Forelimb muscle (tissue), 1 donor: ENCODE measurements around the gene KCNMB3. TPM values are rescaled to one million over a fixed set of nuclear protein-coding genes. Genes with fewer than 3 reads are reported as not detected.
A peak's percentile ranks its signal among the peaks of the same experiment; 100 is the strongest.
"Not testable (repeated sequence)": the region's sequence is repeated elsewhere in the genome, so short reads cannot be mapped to it uniquely, and the experiment has no call there.

Experiments used
- DNase-seq: peaks from one replicate; pipeline ENCODE4 v3.0.0-alpha.2; 2013; ENCODE audit warnings: low read depth
- polyA plus RNA-seq: library from polyadenylated mRNA; unstranded; fragments of 120-200 nt; gene quantifications from one replicate; pipeline ENCODE4 v1.2.1, GENCODE V29; 2013; ENCODE audit not compliant: insufficient read length

The KCNMB3 gene
- polyA plus RNA-seq, 1 donor: 4.7 TPM

DNA sequence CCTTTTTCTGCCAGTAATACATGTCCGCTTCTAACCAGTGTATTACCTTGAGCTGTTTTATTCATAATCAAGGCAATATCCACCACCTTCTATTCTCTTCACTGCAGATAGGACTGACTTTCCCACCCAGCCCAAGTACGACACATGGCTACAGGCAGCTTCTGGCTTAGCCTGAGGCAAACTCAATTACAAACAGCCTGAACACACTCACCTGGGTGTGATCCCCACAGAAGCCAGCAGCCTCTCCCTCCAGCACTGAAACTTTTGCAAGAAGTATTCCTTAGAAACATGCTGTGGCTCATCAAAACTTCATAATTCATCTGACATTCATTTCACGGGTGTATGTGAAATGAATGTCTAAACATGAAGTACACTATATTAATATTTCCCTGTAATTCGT, 13.5 kb upstream of the KCNMB3 start:
- no peak for DNase-seq

DNA sequence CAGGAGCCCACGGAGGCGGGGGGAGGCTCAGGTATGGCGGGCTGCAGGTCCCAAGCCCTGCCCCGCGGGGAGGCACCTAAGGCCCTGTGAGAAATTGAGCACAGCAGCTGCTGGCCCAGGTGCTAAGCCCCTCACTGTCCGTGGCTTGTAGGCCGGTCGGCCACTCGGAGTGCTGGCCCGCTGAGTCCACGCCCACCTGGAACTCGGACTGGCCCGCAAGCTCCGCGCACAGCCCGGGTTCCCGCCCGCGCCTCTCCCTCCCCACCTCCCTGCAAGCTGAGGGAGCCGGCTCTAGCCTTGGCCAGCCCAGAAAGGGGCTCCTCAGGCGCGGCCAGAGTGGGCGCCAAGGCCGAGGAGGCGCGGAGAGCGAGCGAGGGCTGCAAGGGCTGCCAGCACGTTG, 12.2 kb upstream of the KCNMB3 start:
- DNase-seq: no peak

DNA sequence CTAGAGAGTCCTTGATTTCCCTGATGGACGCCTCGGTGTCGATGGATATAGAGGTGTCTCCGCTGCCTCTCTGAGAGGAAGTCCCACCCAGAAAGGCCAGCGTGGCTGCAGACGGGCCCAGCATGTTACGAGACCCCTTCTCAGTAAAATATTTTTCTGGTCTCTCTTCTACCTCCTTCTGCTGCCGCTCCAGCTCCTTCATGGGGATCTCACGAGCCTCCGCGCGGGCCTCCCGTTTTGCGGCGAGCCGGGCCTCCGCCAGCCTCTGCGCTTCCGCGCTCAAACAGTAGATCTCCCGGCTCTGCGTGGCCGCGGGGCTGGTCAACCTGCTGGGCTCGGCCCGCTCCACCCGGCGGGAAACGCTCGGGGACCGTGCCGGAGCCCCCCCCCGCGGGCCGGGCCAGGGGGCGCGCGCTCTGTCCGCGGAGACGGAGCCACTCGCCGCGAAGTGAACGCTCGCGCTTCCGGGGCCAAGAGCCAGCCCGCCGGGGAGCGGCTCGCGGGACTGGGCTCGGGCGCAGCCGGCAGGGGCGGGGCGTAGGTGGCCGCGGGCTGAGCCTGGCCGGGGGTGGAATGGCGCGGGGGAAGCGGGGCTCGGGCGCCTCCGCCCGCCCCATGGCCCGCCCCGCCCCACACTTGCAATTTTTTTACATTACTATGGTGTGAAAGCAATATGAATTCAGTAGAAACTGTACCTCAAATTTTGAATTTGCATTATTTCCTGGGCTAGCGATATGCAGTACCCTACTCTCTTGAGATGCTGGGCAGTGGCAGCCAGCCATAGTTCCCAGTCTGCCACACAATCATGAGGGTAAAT, 10.2 kb upstream of the KCNMB3 start:
- DNase-seq: peak; percentile 9

DNA sequence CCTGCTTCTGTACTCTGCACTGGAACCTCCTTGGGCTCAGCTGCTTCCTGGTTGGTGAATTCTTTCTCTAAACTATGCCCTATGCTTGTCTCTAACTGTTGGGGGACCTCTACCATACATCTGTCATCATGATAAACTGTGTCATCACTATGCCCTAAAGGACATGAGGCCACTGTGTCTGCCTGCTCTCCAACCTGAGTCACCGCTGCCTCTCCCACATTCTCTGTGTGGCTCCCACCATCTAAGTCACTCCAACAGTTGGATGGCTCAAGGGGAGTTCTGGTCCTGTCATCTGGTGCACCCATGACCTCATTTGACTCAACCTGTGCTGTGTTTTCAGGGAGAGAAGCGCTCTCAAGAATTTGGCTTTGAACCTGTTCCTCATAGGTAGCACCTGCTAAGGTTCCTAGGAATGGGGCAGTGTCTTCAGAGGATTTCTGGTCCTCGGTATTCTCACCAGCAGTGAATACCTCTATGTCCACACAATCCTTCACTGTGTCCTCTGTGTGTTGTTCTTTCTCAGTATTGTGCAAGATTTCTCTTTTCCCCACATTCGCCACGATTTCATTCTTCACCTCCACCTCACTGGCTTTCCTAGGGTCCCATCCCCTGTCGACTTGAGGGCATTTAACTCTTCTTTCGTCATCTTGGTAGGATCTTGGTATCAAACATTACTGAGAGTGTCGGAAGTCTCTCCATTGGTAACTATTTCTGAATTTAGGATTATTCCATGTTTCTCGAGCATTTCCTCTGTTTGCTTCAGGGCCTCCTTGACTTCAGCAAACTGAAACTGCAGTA, 9.2 kb upstream of the KCNMB3 start:
- not testable (repeated sequence) for DNase-seq

DNA sequence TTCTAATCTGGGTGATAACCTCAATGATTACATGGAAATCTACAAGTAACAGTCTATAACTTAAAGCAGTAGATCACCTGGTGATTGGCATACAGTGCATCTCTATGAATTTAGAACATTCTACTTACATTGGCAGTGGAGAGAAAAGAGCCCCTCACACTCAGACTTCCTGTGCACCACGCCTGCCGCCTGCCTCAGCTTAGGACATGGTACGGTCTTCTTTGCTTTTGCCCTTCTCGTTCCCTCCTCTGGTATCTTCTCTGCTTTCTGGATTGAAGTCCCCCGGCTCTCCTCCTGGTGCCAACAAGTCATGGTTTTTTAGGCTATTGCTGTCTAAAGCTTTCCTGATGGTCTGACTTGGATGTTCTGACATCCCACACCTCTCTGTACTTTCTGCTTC, 7.9 kb upstream of the KCNMB3 start:
- DNase-seq: no peak

DNA sequence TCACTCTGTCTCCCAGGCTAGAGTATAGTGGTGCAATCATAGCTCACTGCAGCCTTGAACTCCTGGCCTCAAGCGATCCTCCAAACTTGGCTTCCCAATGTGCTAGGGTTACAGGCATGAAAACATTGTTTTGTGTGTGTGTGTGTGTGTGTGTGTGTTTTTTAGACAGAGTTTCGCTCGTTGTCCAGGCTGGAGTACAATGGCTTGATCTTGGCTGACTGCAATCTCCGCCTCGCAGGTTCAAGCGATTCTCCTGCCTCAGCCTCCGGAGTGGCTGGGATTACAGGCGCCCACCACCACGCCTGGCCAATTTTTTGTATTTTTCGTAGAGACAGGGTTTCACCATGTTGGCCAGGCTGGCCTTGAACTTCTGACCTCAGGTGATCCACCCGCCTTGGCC, 6.8 kb upstream of the KCNMB3 start:
- DNase-seq: not testable (repeated sequence)

DNA sequence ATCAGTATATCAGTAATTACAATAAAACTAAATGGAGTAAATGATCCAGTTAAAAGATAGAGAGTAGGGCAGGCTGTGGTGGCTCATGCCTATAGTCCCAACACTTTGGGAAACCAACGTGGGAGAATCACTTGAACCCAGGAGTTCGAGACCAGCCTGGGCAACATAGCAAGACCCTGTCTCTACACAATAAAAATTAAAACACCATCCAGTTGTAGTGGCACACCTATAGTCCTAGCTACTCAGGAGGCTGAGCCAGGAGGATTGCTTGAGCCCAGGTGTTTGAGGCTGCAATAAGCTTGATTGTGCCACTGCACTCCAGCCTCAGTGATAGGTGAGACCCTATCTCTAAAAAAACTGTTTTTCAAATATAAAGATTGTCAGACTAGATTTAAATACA, 5.9 kb upstream of the KCNMB3 start:
- no peak for DNase-seq

DNA sequence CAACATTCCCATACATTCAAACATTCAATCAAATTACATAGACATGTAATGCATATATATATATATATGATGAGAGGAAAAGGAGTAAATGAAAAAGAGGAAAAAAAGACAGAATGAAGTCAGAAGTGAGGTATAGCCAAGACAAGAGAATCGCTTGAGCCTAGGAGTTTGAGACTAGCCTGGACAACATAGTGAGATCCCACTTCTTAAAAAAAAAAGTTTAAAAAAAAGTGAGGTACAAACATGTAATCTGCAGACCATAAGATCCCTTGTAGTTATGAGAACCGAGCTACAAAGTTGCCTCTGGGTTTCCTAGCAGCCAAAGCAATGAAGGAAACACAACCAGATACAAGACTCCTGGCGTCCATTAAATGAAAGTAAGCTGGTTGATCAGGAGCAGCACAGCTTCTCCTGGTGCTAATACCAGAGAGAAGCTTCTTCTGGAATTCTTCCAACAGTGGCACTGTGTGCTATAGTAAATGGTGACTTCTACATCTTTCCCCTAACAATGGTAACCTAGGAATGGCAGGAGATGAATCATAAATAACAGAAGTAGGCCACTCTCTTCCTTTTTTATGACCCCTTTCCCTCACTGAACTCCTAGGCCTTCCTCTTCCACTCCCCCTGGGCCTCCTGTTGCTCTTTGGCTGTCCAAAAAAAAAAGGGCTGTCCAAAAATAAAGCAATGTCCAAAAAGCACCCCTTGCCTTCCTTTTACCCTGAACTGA, 3.5 kb downstream of the KCNMB3 start:
- DNase-seq: no peak

DNA sequence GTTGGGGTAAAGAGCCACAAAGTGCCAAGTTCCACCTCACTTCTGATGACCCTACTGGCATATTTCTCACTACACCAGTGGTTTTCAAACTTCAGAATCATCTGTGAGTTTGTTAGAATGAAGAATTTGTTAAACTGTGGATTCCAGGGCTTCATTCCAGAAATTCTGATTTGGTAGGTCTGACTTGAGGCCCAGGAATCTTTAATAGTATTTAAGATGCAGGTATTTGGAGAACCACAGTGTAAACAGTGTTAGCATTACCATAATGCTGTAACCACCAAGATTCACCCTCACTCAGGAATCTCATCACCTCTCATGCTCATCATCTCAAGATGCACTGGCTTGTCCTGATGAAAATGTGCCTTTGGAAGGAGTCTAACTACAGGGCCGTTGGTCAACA, 6.0 kb downstream of the KCNMB3 start:
- no peak for DNase-seq

DNA sequence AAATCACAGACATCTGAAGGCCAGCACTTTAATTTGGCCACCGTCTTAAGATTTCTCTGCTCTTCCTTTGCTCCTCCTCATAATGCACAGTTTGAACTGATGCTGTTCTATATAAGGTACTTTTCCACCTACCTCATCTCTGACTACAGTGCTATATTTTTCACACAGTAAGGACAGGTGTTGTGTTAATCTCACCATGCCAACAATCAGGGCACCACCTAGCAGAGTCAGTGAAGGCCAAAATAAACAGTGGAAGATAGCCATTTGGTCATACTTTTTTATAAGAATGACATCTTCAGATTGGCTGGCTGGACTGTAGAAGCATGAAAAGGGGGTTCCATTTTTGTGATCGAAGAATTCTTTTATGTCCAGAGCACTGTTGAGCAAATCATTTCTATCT, 8.1 kb downstream of the KCNMB3 start:
- DNase-seq: not testable (repeated sequence)

DNA sequence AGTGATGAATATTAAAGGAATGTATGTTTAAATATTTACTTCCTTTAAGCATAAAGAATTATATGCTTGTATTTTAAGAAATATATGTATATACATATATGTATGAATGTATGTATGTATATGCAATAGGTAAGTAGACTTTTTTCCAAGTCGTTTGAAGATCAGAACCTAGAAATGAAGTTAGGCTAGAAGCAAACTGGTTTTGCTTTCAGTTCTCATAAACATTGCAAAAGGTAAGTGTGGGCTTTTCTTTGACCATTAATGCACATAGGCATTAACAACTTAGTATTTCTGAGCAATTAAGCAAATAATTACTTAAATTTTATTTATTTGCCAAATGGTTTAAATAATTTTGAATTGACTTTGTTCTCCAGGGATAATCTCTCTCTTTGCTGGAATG, 10.6 kb downstream of the KCNMB3 start:
- DNase-seq: not testable (repeated sequence)

DNA sequence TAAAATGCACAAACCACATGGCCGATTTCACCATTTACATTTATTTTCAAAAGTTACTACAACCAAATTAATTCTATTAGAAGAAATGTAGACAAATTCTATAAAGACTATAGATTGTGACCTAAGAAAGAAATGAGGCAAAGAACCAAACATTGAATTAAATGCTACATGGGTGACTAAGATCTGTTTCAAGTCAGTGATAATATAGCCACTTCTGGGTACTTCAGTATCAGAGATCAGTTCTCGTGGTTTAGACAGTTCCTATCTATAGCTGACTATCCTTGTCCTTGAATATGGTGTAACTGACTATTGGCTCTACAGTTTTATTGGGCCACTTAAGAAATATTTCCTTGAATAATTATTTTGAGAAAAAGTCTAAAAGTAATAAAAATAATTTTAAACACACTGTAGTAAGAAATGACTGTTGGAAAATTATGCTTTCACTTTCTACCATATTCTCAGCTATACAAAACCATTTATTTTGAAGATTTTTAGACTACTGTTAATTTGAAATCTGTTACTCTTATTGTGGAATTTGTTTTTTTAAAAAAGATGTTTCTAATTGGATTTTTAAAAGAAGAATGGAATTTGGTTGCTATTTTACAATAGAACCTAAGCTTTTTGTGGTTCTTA, 14.1 kb downstream of the KCNMB3 start:
- DNase-seq: no peak

DNA sequence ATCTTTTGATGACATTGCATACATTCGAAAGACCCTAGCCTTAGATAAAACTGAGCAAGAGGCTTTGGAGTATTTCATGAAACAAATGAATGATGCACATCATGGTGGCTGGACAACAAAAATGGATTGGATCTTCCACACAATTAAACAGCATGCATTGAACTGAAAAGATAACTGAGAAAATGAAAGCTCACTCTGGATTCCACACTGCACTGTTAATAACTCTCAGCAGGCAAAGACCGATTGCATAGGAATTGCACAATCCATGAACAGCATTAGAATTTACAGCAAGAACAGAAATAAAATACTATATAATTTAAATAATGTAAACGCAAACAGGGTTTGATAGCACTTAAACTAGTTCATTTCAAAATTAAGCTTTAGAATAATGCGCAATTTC, 16.7 kb downstream of the KCNMB3 start:
- DNase-seq: no peak

DNA sequence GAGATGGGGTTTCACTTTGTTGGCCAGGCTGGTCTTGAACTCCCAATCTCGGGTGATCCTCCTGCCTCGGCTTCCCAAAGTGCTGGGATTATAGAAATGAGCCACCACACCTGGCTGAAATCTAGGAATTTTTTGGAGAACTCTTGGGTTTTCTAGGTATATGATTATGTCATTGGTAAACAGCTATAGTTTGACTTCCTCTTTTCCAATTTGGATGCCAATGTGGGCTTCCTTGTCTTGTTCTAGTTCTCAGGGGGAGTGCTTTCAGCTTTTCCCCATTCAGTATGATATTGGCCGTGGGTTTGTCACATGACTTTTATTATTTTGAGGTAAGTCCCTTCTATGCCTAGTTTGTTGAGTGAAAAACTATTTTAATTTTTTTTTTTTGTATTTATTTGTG, 17.9 kb downstream of the KCNMB3 start:
- no peak for DNase-seq

DNA sequence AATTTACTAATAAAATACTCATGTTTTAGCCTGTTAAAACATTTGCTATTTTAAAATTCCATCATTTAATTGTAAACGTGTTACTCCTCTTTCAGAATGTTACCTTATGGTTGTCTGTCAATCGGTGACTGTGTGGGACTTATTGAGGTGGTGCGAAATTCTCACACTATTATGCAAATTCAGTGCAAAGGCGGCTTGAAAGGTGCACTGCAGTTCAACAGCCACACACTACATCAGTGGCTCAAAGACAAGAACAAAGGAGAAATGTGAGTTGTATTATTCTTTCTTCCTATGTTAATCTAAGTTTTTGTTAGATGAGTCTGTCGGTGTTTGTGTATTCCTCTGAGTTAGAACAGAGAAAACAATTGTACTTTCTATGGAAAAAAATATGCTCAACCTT, 21.7 kb downstream of the KCNMB3 start:
- no peak for DNase-seq

DNA sequence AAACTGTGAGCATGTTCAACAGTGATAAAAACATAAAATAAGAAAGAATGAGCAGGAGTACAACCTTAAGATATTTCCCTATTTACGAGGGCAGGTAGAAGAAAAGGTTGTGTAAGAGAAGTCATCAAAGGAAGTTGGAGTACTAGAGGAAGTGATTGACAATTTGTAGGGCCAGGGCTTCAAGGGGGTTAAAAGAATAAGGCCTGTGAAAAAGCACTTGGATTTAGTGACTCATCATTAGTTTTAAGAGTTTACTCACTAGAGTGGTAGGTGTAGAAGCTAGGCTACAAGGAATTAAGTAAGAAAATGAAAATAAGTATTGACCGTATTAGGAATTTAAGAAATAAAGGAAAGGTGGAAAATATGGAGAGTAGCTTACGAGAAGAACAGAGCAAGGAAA, 23.6 kb downstream of the KCNMB3 start:
- no peak for DNase-seq

DNA sequence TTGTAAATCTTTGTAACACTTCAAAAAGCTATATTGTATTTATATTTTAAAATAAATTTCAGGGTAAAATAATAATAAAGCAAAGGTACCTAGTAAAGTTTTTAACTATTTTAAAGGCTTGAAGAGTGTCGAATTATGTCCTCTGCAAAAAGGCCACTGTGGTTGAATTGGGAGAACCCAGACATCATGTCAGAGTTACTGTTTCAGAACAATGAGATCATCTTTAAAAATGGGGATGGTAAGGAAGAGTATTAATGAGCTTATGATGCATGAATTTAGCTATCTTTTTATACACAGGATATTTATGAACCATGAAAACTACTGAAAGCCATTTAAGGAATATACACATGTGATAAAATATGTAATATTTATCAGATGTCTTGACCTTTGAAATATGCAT, 26.3 kb downstream of the KCNMB3 start:
- DNase-seq: no peak

DNA sequence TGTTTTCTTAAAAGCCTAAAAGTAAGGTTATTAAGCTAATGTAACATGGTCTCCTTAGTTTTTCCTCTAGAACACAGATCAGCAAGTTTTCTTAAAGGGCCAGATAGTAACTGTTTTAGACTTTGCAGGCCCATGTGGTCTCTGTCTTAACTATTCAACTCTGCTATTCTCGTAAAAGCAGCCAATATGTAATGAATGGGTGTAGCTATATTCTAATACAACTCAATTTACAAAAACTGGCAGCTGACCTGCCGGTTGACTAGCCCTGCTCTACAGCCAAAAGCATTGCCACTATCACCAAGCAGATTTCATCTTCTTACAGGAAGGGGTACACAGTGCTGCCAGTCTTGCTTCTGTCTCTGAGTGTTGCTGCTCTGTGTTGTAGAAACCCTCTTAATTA, 27.4 kb downstream of the KCNMB3 start:
- DNase-seq: no peak

DNA sequence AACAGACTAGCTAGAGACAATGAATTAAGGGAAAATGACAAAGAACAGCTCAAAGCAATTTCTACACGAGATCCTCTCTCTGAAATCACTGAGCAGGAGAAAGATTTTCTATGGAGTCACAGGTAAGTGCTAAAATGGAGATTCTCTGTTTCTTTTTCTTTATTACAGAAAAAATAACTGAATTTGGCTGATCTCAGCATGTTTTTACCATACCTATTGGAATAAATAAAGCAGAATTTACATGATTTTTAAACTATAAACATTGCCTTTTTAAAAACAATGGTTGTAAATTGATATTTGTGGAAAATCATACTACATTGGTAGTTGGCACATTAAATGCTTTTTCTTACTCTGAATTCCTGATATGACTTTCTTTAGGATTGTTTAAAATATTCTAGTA, 32.7 kb downstream of the KCNMB3 start:
- DNase-seq: not testable (repeated sequence)

DNA sequence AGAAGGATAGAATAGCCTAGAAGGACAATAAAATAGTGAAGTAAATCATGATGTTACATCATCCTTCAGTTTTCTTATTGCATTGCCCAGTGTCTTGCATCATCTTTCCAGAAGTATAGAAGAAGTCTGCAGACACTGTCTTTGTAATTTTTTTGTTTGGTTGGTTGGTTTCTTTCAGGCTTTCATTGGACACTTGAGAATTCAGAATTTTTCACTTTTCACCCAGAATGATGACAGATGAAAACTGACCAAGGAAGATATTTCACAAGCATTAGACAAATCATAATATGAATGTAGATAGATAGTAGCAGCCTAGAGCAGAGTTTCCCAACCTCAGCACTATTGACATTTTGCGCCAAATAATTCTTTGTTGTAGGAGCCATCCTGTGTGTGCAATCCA, 35.4 kb downstream of the KCNMB3 start:
- not testable (repeated sequence) for DNase-seq

DNA sequence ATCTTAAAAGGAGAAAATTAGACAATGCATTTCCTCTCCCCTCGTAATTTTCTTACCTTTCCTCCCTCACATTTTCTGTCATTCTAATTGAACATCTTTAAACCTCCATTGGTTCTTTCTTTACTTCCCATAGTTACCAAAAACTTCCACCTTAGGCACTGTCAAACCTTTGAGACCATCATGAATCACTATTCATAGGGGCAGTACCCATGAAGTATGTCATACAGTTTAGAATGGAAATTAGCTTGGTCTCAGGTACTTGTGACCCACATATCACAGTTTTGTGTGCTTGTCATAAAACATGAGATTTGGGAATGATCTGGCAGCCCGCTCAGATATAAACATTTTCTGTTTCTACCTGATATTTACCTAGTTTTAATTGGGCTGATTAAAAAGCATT, 50.1 kb downstream of the KCNMB3 start:
- no peak for DNase-seq

DNA sequence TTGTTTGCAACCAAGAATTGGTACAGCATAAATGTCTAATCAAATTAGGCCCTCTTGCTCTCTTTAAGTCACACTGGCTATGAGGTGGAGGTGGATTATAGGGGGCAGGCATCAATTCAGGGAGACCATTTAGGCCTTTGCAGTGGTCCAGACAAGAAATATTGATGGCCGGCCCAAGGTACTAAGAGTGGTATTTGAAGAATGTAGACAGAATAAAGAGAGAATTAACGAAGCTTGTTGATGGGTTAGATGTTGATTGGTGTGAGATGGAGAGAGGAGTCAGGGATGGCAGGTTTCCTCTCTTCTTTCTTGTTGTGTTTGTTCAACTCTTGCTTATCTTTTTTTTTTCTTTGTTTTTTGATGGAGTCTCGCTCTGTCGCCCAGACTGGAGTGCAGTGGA, 54.2 kb downstream of the KCNMB3 start:
- DNase-seq: no peak
